Activated naive CD4-positive, alpha-beta T cell treated with anti-CD3 and anti-CD28 coated beads, Interleukin-2, amount 50 U/mL, for 24 hours (primary cell): ENCODE data around the gene TMEM259.

ENCODE experiments used
- H3K27ac Mint-ChIP-seq: one replicate; pipeline ENCODE4 v1.8.0; 2021; ENCODE audit warnings: mild to moderate bottlenecking, mixed read lengths
- H3K27me3 Mint-ChIP-seq: one replicate; pipeline ENCODE4 v1.8.0; 2021; ENCODE audit warnings: mixed read lengths
- H3K36me3 Mint-ChIP-seq: one replicate; pipeline ENCODE4 v1.8.0; 2021; ENCODE audit warnings: mixed read lengths
- H3K4me1 Mint-ChIP-seq: one replicate; pipeline ENCODE4 v1.8.0; 2021; ENCODE audit warnings: mixed read lengths
- H3K4me3 Mint-ChIP-seq: one replicate; pipeline ENCODE4 v1.8.0; 2021; ENCODE audit warnings: mild to moderate bottlenecking, mixed read lengths
- H3K9me3 Mint-ChIP-seq: one replicate; pipeline ENCODE4 v1.8.0; 2021; ENCODE audit warnings: mixed read lengths

TMEM259 gene

DNA sequence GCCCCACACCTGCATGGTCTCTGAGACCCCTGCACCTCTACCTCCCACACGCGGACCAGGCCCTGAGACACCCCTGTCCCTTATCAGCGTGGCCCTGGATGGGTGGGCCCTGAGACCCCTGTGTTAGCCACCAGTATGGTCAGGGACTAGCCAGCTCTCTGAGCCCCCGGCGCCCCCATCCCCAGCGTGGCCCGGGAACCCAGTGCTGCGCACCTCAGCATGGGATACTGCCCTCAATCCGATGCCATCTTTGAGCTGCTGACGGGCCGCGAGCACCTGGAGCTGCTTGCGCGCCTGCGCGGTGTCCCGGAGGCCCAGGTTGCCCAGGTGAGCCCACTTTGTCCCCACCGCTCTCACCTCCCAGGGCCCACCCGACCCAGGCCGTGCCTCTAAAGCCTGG lies 41.1 kb upstream of the TMEM259 start:
- peaks cover 3% of the 10 kb centered on the region for H3K36me3 Mint-ChIP-seq
- H3K27ac Mint-ChIP-seq: no peak overlapping the region
- peaks cover 38% of the 10 kb centered on the region for H3K4me1 Mint-ChIP-seq
- H3K27me3 Mint-ChIP-seq: no peaks in the 10 kb centered on the region
- H3K9me3 Mint-ChIP-seq: no peaks in the 10 kb centered on the region
- no peak overlapping the region for H3K4me3 Mint-ChIP-seq

DNA sequence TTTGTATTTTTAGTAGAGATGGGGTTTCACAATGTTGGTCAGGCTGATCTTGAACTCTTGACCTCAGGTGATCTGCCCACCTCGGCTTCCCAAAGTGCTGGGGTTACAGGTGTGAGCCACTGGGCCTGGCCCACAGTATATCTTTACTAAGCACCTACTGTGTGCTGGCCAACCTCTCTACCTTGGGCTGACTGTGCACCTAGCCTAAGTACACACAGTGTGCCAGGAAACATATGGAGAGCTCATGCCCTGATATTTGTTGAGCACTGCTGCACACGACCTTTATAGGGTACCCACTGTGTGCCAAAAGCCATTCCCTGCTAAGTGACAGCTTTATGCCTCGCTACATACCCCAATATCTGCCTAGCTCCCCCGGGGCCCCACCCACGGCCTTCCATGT lies 39.8 kb upstream of the TMEM259 start:
- no peak overlapping the region for H3K27ac Mint-ChIP-seq
- H3K4me1 Mint-ChIP-seq: peaks cover 39% of the 10 kb centered on the region
- H3K9me3 Mint-ChIP-seq: no peaks in the 10 kb centered on the region
- H3K4me3 Mint-ChIP-seq: no peak overlapping the region
- peaks cover 9% of the 10 kb centered on the region for H3K36me3 Mint-ChIP-seq
- H3K27me3 Mint-ChIP-seq: no peaks in the 10 kb centered on the region

DNA sequence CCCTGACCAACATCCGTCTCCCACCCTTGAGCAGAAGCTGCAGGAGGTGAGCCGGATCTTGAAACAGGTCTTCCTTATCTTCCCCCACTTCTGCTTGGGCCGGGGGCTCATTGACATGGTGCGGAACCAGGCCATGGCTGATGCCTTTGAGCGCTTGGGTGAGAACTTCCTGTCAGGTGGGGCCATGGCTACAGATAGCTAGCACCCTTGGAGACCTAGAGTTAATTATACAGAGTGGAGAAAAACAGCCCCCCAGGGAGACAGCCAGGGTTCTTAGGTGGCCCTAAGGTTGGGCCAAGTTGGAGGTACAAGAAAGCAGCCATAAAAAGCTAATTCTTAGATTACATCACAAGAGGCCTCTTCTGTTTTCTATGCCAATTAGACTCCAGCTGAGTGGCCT lies 37.2 kb upstream of the TMEM259 start:
- Mint-ChIP-seq H3K27me3 (no peaks in the 10 kb centered on the region), H3K36me3 (peaks cover 9% of the 10 kb centered on the region), H3K9me3 (no peaks in the 10 kb centered on the region), H3K27ac (peak overlapping the region; percentile 74), H3K4me1 (peaks cover 22% of the 10 kb centered on the region), H3K4me3 (no peak overlapping the region)

DNA sequence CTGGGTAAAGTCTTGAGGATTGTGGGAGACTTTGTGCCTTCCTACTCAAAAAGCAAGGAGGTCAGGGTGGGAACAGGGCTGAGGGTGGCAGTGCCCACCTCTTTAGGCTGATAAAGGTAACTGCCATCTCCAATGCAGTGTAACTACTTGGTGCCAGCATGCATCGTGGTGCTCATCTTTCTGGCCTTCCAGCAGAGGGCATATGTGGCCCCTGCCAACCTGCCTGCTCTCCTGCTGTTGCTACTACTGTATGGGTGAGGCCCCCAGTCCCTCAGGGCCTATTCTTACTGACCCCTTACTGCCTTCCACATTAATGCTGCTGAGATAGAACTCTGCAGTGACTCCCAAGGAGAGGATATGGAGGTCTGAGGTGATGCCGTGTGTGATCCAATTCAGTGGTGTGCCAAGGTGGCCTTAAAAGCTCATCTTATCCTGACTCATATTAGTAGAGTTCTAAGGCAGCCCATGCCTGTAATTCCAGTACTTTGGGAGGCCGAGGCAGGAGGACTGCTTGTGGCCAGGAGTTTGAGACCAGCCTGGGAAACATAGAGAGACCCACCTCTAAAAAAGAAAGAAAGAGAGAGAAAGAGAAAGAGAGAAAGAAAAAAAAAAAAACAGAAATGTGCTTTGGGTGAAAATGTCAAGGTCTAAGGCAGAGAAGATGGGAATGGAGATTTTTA lies 36.4 kb upstream of the TMEM259 start:
- peak overlapping the region; percentile 84 for H3K27ac Mint-ChIP-seq
- H3K36me3 Mint-ChIP-seq: peaks cover 9% of the 10 kb centered on the region
- H3K4me1 Mint-ChIP-seq: peaks cover 27% of the 10 kb centered on the region
- H3K4me3 Mint-ChIP-seq: peak overlapping the region; percentile 41
- no peaks in the 10 kb centered on the region for H3K27me3 Mint-ChIP-seq
- H3K9me3 Mint-ChIP-seq: no peaks in the 10 kb centered on the region

DNA sequence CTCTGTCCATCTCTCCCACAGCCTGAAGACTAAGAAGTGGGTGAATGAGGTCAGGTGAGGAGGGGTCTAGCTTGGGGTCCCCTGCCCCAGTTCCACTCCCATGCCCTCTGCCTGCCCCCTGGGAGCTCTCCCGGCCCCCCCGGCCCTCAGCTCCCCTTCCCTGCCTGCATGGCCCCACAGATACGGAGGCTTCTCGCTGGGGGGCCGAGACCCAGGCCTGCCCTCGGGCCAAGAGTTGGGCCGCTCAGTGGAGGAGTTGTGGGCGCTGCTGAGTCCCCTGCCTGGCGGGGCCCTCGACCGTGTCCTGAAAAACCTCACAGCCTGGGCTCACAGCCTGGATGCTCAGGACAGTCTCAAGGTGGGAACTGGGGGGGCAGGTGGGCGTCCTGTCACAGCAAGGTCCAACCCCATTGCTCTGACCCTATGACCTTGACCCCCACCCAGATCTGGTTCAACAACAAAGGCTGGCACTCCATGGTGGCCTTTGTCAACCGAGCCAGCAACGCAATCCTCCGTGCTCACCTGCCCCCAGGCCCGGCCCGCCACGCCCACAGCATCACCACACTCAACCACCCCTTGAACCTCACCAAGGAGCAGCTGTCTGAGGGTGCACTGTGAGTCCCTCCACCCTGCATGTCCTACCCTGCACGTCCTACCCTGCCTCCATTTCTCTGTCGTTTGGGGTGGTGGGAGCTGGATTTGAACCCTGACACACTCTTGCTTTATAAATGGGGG lies 35.1 kb upstream of the TMEM259 start:
- H3K27me3 Mint-ChIP-seq: no peaks in the 10 kb centered on the region
- peak overlapping the region; percentile 26 for H3K27ac Mint-ChIP-seq
- no peaks in the 10 kb centered on the region for H3K9me3 Mint-ChIP-seq
- no peak overlapping the region for H3K4me3 Mint-ChIP-seq
- H3K36me3 Mint-ChIP-seq: peaks cover 9% of the 10 kb centered on the region
- H3K4me1 Mint-ChIP-seq: peaks cover 31% of the 10 kb centered on the region

DNA sequence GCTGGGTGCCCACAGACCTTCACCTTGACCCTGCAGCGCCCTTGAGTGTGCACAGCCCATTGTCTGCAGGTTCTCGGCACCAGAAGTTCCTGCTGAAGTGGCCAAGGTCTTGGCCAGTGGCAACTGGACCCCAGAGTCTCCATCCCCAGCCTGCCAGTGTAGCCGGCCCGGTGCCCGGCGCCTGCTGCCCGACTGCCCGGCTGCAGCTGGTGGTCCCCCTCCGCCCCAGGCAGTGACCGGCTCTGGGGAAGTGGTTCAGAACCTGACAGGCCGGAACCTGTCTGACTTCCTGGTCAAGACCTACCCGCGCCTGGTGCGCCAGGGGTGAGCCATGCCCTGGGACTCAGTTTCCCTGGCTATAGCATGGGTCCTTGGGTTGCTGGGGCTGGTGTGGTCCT lies 34.1 kb upstream of the TMEM259 start:
- H3K9me3 Mint-ChIP-seq: no peaks in the 10 kb centered on the region
- peaks cover 9% of the 10 kb centered on the region for H3K36me3 Mint-ChIP-seq
- H3K4me1 Mint-ChIP-seq: peaks cover 31% of the 10 kb centered on the region
- no peak overlapping the region for H3K27ac Mint-ChIP-seq
- H3K4me3 Mint-ChIP-seq: no peak overlapping the region
- no peaks in the 10 kb centered on the region for H3K27me3 Mint-ChIP-seq

DNA sequence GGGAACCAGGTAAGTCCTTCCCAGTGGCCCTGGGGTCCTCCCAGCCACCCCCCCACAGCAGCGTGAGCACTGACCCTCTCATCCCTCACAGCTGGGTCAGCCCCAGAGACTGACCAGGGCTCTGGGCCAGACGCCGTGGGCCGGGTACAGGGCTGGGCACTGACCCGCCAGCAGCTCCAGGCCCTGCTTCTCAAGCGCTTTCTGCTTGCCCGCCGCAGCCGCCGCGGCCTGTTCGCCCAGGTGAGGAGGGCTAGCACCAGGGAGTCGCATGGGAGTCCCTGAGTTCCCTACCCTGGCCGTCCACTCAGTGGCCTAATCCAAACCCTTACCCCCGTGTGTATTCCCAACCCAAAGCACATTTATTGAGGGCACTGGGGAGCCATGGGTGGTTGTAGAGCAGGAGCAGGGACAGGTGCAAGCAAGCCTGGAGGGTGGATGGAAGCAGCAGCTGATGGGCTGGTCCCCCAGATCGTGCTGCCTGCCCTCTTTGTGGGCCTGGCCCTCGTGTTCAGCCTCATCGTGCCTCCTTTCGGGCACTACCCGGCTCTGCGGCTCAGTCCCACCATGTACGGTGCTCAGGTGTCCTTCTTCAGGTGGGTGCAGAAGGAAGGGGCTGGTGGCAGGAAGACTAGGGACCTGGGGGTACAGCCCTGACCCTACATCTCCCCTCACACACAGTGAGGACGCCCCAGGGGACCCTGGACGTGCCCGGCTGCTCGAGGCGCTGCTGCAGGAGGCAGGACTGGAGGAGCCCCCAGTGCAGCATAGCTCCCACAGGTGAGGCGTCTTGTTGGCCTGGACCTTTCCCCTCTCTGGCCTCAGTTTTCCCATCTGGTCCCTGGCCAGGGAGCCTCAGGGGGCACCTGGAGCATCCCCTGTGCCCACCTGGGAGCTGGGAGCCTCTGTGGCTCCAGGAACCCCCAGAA lies 33.4 kb upstream of the TMEM259 start:
- H3K27me3 Mint-ChIP-seq: no peaks in the 10 kb centered on the region
- H3K4me3 Mint-ChIP-seq: no peak overlapping the region
- H3K36me3 Mint-ChIP-seq: peaks cover 9% of the 10 kb centered on the region
- H3K4me1 Mint-ChIP-seq: peaks cover 31% of the 10 kb centered on the region
- H3K27ac Mint-ChIP-seq: no peak overlapping the region
- no peaks in the 10 kb centered on the region for H3K9me3 Mint-ChIP-seq

DNA sequence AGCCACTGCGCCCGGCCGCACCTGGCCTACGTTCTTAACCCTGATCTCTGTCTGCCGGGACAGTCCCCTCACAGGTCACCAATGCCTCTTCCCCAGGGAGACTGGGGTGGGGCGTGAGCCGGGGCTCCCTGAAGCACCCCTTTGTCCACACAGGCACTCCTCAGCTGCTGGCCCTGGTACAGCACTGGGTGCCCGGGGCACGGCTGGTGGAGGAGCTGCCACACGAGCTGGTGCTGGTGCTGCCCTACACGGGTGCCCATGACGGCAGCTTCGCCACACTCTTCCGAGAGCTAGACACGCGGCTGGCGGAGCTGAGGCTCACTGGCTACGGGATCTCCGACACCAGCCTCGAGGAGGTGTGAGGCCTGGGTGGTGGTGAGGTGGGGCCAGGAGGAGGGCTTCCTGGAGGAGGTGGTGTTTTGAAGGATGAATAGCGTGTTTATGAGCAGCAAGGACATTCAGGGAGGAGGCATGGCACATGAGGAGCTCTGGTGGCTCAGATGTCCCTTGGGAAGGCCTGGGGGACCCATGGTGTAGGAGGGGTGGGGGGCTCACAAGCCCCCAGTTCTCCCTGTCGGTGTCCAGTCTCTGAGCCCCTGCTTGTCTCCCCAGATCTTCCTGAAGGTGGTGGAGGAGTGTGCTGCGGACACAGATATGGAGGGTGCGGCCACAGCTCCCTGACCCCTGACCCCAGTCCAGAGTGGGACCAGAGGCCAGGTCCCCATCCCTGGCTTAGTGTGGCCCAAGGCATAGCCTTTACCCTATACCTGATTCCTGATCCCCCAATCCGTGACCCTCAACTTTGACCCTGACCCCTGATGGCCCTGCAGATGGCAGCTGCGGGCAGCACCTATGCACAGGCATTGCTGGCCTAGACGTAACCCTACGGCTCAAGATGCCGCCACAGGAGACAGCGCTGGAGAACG lies 32.5 kb upstream of the TMEM259 start:
- no peaks in the 10 kb centered on the region for H3K9me3 Mint-ChIP-seq
- peaks cover 30% of the 10 kb centered on the region for H3K4me1 Mint-ChIP-seq
- H3K27me3 Mint-ChIP-seq: no peaks in the 10 kb centered on the region
- H3K4me3 Mint-ChIP-seq: no peak overlapping the region
- peak overlapping the region; percentile 17 for H3K27ac Mint-ChIP-seq
- H3K36me3 Mint-ChIP-seq: peaks cover 9% of the 10 kb centered on the region

DNA sequence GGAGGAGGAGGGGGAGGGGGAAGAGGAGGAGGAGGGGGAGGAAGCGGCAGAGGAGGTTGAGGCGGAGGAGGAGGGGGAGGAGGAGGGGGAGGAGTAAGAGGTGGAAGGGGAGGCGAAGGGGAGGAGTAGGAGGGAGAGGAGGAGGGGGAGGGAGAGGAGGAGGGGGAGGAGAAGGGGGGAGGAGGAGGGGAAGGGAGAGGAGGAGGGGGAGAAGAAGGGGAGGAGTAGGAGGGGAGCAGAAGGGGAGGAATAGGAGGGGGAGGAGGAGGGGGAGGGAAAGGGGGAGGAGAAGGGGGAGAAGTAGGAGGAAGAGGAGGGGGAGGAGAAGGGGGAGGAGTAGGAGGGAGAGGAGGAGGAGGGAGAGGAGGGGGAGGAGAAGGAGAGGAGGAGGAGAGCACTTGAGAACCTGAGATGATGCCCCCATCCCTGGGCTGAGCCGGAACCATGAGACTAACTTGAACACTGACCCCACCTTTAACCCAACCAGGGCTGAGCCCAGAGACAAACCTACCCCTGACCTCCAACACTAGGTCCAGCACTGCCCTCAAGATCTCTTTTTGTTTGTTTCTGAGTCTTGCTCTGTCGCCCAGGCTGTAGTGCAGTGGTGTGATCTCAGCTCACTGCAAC lies 31.5 kb upstream of the TMEM259 start:
- H3K27me3 Mint-ChIP-seq: no peaks in the 10 kb centered on the region
- H3K9me3 Mint-ChIP-seq: no peaks in the 10 kb centered on the region
- H3K4me1 Mint-ChIP-seq: peaks cover 20% of the 10 kb centered on the region
- H3K4me3 Mint-ChIP-seq: no peak overlapping the region
- peaks cover 8% of the 10 kb centered on the region for H3K36me3 Mint-ChIP-seq
- H3K27ac Mint-ChIP-seq: no peak overlapping the region

DNA sequence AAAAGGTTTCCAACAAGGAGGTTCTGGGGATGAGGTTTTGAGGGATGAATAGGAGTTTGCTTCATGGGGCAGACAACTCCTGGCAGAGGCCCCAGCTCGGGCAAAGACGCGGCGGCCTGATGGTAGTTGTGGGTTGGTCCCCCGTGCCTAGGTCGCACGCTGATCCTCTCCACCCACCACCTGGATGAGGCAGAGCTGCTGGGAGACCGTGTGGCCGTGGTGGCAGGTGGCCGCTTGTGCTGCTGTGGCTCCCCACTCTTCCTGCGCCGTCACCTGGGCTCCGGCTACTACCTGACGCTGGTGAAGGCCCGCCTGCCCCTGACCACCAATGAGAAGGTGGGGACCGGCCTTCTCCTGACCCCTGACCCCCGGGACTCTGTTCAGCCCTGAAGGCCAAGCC lies 30.9 kb upstream of the TMEM259 start:
- H3K4me1 Mint-ChIP-seq: peaks cover 14% of the 10 kb centered on the region
- no peaks in the 10 kb centered on the region for H3K27me3 Mint-ChIP-seq
- H3K27ac Mint-ChIP-seq: no peak overlapping the region
- H3K4me3 Mint-ChIP-seq: no peak overlapping the region
- H3K9me3 Mint-ChIP-seq: no peaks in the 10 kb centered on the region
- H3K36me3 Mint-ChIP-seq: peaks cover 5% of the 10 kb centered on the region

DNA sequence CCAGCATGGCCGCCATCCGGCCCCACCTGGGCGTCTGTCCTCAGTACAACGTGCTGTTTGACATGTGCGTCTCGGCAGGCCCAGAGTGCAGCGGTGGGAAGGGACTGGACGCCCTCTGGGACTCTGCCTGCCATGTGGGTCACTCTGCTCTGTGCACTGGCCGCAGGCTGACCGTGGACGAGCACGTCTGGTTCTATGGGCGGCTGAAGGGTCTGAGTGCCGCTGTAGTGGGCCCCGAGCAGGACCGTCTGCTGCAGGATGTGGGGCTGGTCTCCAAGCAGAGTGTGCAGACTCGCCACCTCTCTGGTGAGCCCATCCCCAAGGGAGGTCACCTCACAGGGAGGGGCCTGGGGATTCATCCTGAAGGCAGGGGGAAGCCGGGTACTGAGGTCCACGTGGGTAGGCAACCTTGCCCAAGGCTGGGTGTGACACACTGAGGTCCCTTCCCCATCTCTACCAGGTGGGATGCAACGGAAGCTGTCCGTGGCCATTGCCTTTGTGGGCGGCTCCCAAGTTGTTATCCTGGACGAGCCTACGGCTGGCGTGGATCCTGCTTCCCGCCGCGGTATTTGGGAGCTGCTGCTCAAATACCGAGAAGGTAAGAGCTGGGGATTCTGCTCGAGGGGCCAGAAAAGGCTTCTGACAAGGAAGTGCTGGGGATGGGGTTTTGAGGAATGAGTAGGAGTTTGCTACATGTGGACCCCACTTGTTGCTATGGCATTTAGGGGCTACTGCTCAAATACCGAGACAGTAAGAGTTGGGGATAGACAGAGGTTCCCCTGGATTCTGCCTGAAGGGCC lies 30.3 kb upstream of the TMEM259 start:
- peaks cover 9% of the 10 kb centered on the region for H3K4me1 Mint-ChIP-seq
- no peak overlapping the region for H3K27ac Mint-ChIP-seq

DNA sequence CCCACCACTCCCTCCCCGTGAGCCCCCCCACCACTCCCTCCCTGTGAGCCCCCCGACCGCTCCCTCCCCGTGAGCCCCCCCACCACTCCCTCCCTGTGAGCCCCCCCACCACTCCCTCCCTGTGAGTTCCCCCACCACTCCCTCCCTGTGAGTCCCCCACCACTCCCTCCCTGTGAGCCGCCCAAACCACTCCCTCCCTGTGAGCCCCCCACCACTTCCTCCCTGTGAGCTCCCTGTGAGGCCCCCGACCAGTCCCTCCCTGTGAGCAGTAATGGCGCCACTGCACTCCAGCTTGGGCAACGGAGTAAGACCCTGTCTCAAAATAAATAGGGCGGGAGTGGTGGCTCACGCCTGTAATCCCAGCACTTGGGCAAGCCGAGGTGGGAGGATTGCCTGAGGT lies 28.9 kb upstream of the TMEM259 start:
- Mint-ChIP-seq H3K36me3 (no peaks in the 10 kb centered on the region), H3K27ac (no peak overlapping the region), H3K27me3 (no peaks in the 10 kb centered on the region), H3K4me1 (peaks cover 11% of the 10 kb centered on the region), H3K9me3 (no peaks in the 10 kb centered on the region), H3K4me3 (no peak overlapping the region)

More for the DNA sequence above, 30.3 kb upstream of the TMEM259 start:
- H3K9me3 Mint-ChIP-seq: no peaks in the 10 kb centered on the region
- H3K4me3 Mint-ChIP-seq: no peak overlapping the region
- H3K36me3 Mint-ChIP-seq: no peaks in the 10 kb centered on the region
- no peaks in the 10 kb centered on the region for H3K27me3 Mint-ChIP-seq

DNA sequence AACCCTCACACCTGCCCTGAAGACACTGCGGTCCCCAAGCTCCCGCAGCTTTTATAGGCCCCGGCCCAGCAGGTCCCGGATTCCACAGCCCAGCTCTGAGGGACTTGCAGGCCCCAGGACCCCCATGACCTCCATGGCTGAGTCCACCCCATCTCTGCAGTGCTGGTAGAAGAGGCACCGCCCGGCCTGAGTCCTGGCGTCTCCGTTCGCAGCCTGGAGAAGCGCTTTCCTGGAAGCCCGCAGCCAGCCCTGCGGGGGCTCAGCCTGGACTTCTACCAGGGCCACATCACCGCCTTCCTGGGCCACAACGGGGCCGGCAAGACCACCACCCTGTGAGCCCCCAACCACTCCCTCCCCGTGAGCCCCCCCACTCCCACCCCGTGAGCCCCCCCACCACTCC lies 28.2 kb upstream of the TMEM259 start:
- Mint-ChIP-seq H3K27me3 (no peaks in the 10 kb centered on the region), H3K4me1 (peaks cover 11% of the 10 kb centered on the region), H3K27ac (no peak overlapping the region), H3K36me3 (no peaks in the 10 kb centered on the region), H3K4me3 (no peak overlapping the region), H3K9me3 (no peaks in the 10 kb centered on the region)

DNA sequence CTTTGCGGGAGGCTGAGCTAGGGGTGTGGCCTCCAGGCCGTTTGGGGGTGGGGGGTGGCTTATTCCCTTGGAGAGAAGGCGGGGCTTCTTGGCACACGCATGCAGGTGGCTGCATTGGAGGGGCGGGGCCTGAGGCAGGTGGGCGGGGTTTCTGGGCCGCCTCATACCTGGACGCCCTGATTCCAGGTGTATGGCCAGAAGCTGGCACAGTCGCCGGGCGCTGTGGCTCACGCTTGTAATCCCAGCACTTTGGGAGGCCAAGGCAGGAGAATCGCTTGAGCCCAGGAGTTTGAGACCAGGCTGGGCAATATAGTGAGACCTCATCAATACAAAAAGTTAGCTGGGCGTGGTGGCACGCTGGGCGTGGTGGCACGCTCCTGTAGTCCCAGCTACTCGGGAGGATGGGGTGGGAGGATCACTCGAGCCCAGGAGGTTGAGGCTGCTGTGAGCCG lies 26.8 kb upstream of the TMEM259 start:
- H3K27ac Mint-ChIP-seq: no peak overlapping the region

More for the DNA sequence above, 26.8 kb upstream of the TMEM259 start:
- peaks cover 9% of the 10 kb centered on the region for H3K4me1 Mint-ChIP-seq
- H3K27me3 Mint-ChIP-seq: no peaks in the 10 kb centered on the region
- no peaks in the 10 kb centered on the region for H3K36me3 Mint-ChIP-seq
- no peak overlapping the region for H3K4me3 Mint-ChIP-seq
- no peaks in the 10 kb centered on the region for H3K9me3 Mint-ChIP-seq
